Measurements from ENCODE around the gene CCPG1.
"Not testable (repeated sequence)": the region's sequence is repeated elsewhere in the genome, so short reads cannot be mapped to it uniquely, and the experiment has no call there.

The CCPG1 gene

DNA sequence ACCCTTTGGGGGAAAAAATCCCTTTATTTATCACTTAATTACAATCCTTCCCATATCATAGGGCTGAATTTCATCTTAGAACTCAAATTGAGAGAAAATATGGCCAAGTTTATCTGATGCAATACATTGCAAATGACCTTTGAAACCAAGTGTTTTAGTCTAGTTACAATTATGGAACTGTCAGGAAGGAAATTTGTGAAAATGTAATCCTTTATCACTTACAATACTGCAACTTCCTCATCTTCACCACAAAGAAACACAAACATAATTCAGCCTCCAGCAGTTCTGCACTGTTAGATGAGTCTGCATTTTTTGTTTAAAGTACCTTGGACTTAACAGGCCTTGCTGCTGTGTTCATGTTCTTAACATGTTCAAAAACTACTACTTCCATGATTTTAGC, 4.6 kb downstream of the CCPG1 start:
- Histone ChIP-seq H3K4me1 (ENCODE audit: control extremely low read depth in 1 of 4, control insufficient read depth in 4 of 4, insufficient read depth in 4 of 4, low read length in 3 of 4) (peaks cover 25 to 71% (median 43%) of the 10 kb centered on the region in 4 experiments), H3K27ac (ENCODE audit: insufficient read depth in 1 of 2, low read depth in 1 of 2, low read length in 2 of 2, poor library complexity in 1 of 2, severe bottlenecking in 2 of 2) (peak overlapping the region in 1 of 2 experiments; percentile 88), H3K36me3 (ENCODE audit: control insufficient read depth in 4 of 4, insufficient read depth in 4 of 4, low read length in 3 of 4) (peaks cover 0 to 2% (median 0%) of the 10 kb centered on the region in 4 experiments), H3K9me3 (ENCODE audit: control extremely low read depth in 1 of 5, control insufficient read depth in 4 of 5, insufficient read depth in 2 of 5, low read depth in 1 of 5, low read length in 4 of 5) (no peaks in the 10 kb centered on the region), H3K4me3 (ENCODE audit: control insufficient read depth in 1 of 7, extremely low read depth in 1 of 7, insufficient read depth in 4 of 7, low read depth in 2 of 7, low read length in 6 of 7) (peak overlapping the region in 3 of 7 experiments; percentile 8 to 44 (median 34)), H3K27me3 (replicated peaks in 2 of 5; ENCODE audit: control insufficient read depth in 4 of 5, insufficient read depth in 5 of 5, low read length in 4 of 5) (no peaks in the 10 kb centered on the region)
- ChIA-PET CTCF (interaction anchor here (1.4 kb wide), 1 partner anchor 30 kb away, joined by 5 read pairs; no protein-coding TSS in a partner anchor), POLR2A (no interaction called here)
- DNase-seq = peak; percentile 83 to 96 (median 92)

DNA sequence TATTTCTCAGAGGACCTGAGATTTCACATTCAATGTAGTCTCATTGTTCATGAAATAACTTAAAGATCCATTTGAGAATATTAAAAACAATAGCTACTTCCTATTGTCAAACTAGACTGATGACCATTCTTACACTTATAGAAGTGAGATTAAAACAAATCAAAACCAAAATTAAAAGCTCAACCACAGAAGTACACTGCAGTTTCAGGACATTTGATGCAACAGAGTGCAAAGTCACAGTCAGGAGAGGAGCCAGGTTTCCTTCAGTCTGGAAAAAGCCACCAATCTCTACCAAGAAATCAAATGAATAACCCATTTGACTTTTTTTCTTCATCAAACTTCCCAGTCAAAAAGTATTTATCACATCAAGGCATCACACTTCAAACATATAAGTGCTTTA, 5.5 kb downstream of the CCPG1 start:
- DNase-seq = peak in 2 of 3 donors; percentile 31 to 48
- Histone ChIP-seq H3K9me3 (ENCODE audit: control extremely low read depth in 1 of 5, control insufficient read depth in 4 of 5, insufficient read depth in 2 of 5, low read depth in 1 of 5, low read length in 4 of 5) (no peaks in the 10 kb centered on the region), H3K4me3 (ENCODE audit: control insufficient read depth in 1 of 7, extremely low read depth in 1 of 7, insufficient read depth in 4 of 7, low read depth in 2 of 7, low read length in 6 of 7) (peak overlapping the region in 4 of 7 experiments; percentile 33 to 44 (median 34)), H3K36me3 (ENCODE audit: control insufficient read depth in 4 of 4, insufficient read depth in 4 of 4, low read length in 3 of 4) (peaks cover 0 to 6% (median under 1%) of the 10 kb centered on the region in 4 experiments), H3K27me3 (replicated peaks in 2 of 5; ENCODE audit: control insufficient read depth in 4 of 5, insufficient read depth in 5 of 5, low read length in 4 of 5) (no peaks in the 10 kb centered on the region), H3K27ac (ENCODE audit: insufficient read depth in 1 of 2, low read depth in 1 of 2, low read length in 2 of 2, poor library complexity in 1 of 2, severe bottlenecking in 2 of 2) (peak overlapping the region in 1 of 2 experiments; percentile 88), H3K4me1 (ENCODE audit: control extremely low read depth in 1 of 4, control insufficient read depth in 4 of 4, insufficient read depth in 4 of 4, low read length in 3 of 4) (peaks cover 24 to 69% (median 43%) of the 10 kb centered on the region in 4 experiments)
- ChIA-PET POLR2A (no interaction called here), CTCF (interaction anchor here (0.9 to 2.0 kb wide), 4 partner anchors 10 to 33 kb away, joined by 3 to 7 read pairs (median 4); no protein-coding TSS in a partner anchor)

DNA sequence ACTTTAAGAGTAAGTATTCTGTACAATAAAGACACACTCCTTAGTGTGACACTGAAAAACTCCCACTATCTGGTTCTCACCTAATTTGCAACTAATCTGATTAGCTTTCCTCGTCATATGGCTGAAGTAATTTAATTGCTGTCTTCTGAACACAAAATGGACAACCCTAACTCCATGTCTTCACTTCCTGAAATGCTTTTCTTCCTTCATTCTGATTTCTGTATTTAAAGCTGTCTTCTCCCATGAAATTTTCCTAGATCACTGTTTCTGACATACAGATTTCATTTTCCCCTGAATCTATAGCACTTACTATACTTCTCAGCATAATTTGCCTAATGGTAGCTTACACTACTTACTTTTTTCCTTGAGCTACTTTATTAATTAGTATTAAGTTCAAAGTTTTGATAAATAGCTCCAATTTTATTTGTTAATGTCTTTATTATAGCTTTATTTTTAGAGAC, 6.3 kb downstream of the CCPG1 start:
- ChIA-PET CTCF (interaction anchor here (2.0 kb wide), 1 partner anchor 34 kb away, joined by 7 read pairs; no protein-coding TSS in a partner anchor), POLR2A (no interaction called here)
- Histone ChIP-seq H3K9me3 (ENCODE audit: control extremely low read depth in 1 of 5, control insufficient read depth in 4 of 5, insufficient read depth in 2 of 5, low read depth in 1 of 5, low read length in 4 of 5) (no peaks in the 10 kb centered on the region), H3K36me3 (ENCODE audit: control insufficient read depth in 4 of 4, insufficient read depth in 4 of 4, low read length in 3 of 4) (peaks cover 0 to 6% (median under 1%) of the 10 kb centered on the region in 4 experiments), H3K27me3 (replicated peaks in 2 of 5; ENCODE audit: control insufficient read depth in 4 of 5, insufficient read depth in 5 of 5, low read length in 4 of 5) (no peaks in the 10 kb centered on the region), H3K4me3 (ENCODE audit: control insufficient read depth in 1 of 7, extremely low read depth in 1 of 7, insufficient read depth in 4 of 7, low read depth in 2 of 7, low read length in 6 of 7) (no peak overlapping the region), H3K4me1 (ENCODE audit: control extremely low read depth in 1 of 4, control insufficient read depth in 4 of 4, insufficient read depth in 4 of 4, low read length in 3 of 4) (peaks cover 24 to 63% (median 38%) of the 10 kb centered on the region in 4 experiments), H3K27ac (ENCODE audit: insufficient read depth in 1 of 2, low read depth in 1 of 2, low read length in 2 of 2, poor library complexity in 1 of 2, severe bottlenecking in 2 of 2) (peak overlapping the region in 1 of 2 experiments; percentile 88)
- 100% methylated on average over 1 of the region's 1 CpG for WGBS (ENCODE audit: insufficient coverage)
- no peak for DNase-seq

DNA sequence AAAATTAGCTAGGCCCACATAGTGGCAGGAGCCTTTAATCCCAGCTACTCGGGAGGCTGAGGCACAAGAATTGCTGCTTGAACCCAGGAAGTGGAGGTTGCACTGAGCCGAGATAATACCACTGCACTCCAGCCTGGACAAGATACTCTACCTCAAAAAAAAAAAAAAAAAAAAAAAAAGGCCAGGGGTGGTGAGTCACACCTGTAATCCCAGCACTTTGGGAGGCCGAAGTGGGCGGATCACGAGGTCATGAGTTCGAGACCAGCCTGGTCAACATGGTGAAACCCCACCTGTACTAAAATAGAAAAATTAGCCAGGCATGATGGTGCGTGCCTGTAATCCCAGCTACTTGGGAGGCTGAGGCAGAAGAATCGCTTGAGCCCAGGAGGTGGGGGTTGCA, 8.1 kb downstream of the CCPG1 start:
- CTCF ChIA-PET; DNase-seq; POLR2A ChIA-PET; H3K36me3 ChIP-seq (ENCODE audit: control insufficient read depth in 4 of 4, insufficient read depth in 4 of 4, low read length in 3 of 4); H3K27ac ChIP-seq (ENCODE audit: insufficient read depth in 1 of 2, low read depth in 1 of 2, low read length in 2 of 2, poor library complexity in 1 of 2, severe bottlenecking in 2 of 2); H3K4me3 ChIP-seq (ENCODE audit: control insufficient read depth in 1 of 7, extremely low read depth in 1 of 7, insufficient read depth in 4 of 7, low read depth in 2 of 7, low read length in 6 of 7); H3K27me3 ChIP-seq (replicated peaks in 2 of 5; ENCODE audit: control insufficient read depth in 4 of 5, insufficient read depth in 5 of 5, low read length in 4 of 5); H3K9me3 ChIP-seq (ENCODE audit: control extremely low read depth in 1 of 5, control insufficient read depth in 4 of 5, insufficient read depth in 2 of 5, low read depth in 1 of 5, low read length in 4 of 5): not testable (repeated sequence)
- 100% methylated on average over 6 of the region's 8 CpGs for whole genome bisulfite sequencing (ENCODE audit: insufficient coverage)
- peaks cover 20 to 46% (median 32%) of the 10 kb centered on the region in 4 experiments for H3K4me1 ChIP-seq (ENCODE audit: control extremely low read depth in 1 of 4, control insufficient read depth in 4 of 4, insufficient read depth in 4 of 4, low read length in 3 of 4)

DNA sequence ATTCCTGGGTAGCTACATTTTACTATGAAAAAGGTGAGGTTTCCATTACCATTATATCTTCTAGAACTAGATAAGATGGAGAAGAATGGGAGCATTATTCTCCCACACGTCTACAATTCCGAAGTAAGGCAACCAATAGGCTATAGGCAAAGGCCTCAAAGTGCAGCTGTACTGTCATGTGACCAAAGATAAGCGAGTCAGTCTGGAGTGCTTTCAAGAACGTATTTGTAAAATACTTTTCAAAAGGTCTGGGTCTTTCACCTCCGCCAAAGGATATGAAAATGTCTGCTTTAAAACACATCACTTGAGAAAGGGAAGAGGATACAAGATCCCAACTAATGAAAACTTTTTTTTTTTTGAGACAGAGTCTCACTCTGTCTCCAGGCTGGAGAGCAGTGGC, 9.9 kb downstream of the CCPG1 start:
- no peak for DNase-seq
- ChIA-PET CTCF (interaction anchor here (4.1 kb wide), 1 partner anchor 10 kb away, joined by 16 read pairs; the partner anchor contains the start of genes CCPG1 and PIERCE2), POLR2A (interaction anchor here (0.6 kb wide), 1 partner anchor 41 kb away, joined by 6 read pairs; no protein-coding TSS in a partner anchor)
- peaks cover 8 to 27% (median 19%) of the 10 kb centered on the region in 4 experiments for H3K4me1 ChIP-seq (ENCODE audit: control extremely low read depth in 1 of 4, control insufficient read depth in 4 of 4, insufficient read depth in 4 of 4, low read length in 3 of 4)
- 100% methylated on average over 4 of the region's 5 CpGs for WGBS (ENCODE audit: insufficient coverage)
- H3K9me3 ChIP-seq (ENCODE audit: control extremely low read depth in 1 of 5, control insufficient read depth in 4 of 5, insufficient read depth in 2 of 5, low read depth in 1 of 5, low read length in 4 of 5) = peaks cover 0 to 13% (median 6%) of the 10 kb centered on the region in 5 experiments
- H3K27ac ChIP-seq (ENCODE audit: insufficient read depth in 1 of 2, low read depth in 1 of 2, low read length in 2 of 2, poor library complexity in 1 of 2, severe bottlenecking in 2 of 2) = peak overlapping the region in 1 of 2 experiments; percentile 25
- H3K27me3 ChIP-seq (replicated peaks in 2 of 5; ENCODE audit: control insufficient read depth in 4 of 5, insufficient read depth in 5 of 5, low read length in 4 of 5) = no peaks in the 10 kb centered on the region
- H3K36me3 ChIP-seq (ENCODE audit: control insufficient read depth in 4 of 4, insufficient read depth in 4 of 4, low read length in 3 of 4) = peaks cover 0 to 9% (median 7%) of the 10 kb centered on the region in 4 experiments
- no peak overlapping the region for H3K4me3 ChIP-seq (ENCODE audit: control insufficient read depth in 1 of 7, extremely low read depth in 1 of 7, insufficient read depth in 4 of 7, low read depth in 2 of 7, low read length in 6 of 7)

DNA sequence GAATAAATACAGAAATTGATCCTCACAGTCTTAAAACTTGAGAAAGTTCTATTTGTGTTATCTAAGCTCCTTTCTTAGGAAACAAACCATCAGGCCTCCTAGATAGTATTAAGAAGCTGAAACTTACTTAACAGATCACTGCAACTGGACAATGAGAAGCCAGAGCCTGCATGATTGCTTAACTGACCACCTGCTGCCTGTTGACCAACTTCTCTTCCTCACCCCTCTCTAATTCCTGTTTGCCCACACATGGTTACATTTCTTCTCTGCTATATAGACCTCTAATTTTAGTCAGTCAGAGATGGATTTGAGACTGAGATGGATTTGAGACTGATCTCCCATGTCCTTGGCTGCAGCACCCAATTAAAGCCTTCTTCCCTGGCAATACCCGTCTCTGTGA, 13.5 kb downstream of the CCPG1 start:
- WGBS (ENCODE audit: insufficient coverage) = no CpG with 5 or more reads among the region's 1 CpG
- no peak overlapping the region for H3K27ac ChIP-seq (ENCODE audit: insufficient read depth in 1 of 2, low read depth in 1 of 2, low read length in 2 of 2, poor library complexity in 1 of 2, severe bottlenecking in 2 of 2)
- no peak overlapping the region for H3K4me3 ChIP-seq (ENCODE audit: control insufficient read depth in 1 of 7, extremely low read depth in 1 of 7, insufficient read depth in 4 of 7, low read depth in 2 of 7, low read length in 6 of 7)
- CTCF ChIA-PET = interaction anchor here (4.1 kb wide), 1 partner anchor 13 kb away, joined by 16 read pairs; the partner anchor contains the start of genes CCPG1 and PIERCE2
- H3K9me3 ChIP-seq (ENCODE audit: control extremely low read depth in 1 of 5, control insufficient read depth in 4 of 5, insufficient read depth in 2 of 5, low read depth in 1 of 5, low read length in 4 of 5) = peaks cover 0 to 15% (median 6%) of the 10 kb centered on the region in 5 experiments
- POLR2A ChIA-PET = no interaction called here
- H3K4me1 ChIP-seq (ENCODE audit: control extremely low read depth in 1 of 4, control insufficient read depth in 4 of 4, insufficient read depth in 4 of 4, low read length in 3 of 4) = peaks cover 0 to 2% (median under 1%) of the 10 kb centered on the region in 4 experiments
- H3K36me3 ChIP-seq (ENCODE audit: control insufficient read depth in 4 of 4, insufficient read depth in 4 of 4, low read length in 3 of 4) = peaks cover 0 to 9% (median 7%) of the 10 kb centered on the region in 4 experiments
- DNase-seq = no peak
- no peaks in the 10 kb centered on the region for H3K27me3 ChIP-seq (replicated peaks in 2 of 5; ENCODE audit: control insufficient read depth in 4 of 5, insufficient read depth in 5 of 5, low read length in 4 of 5)

DNA sequence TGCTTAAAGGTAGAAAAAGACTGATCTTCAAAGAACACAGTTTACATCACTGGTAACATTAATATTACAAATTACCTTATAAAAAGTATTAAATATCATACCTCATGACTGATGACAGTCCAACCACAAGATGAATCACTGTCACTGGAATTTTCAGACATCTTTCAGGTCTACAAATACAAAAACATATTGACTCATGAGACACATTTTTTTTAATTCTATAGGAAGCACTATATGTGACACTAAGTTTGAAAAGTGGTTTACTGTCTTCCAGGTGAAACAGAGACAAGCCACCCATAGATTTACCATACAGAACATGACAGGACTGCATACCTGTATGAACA, 18.9 kb downstream of the CCPG1 start:
- CTCF ChIA-PET = interaction anchor here (0.6 kb wide), 1 partner anchor 48 kb away, joined by 3 read pairs; no protein-coding TSS in a partner anchor
- POLR2A ChIA-PET = no interaction called here
- no peaks in the 10 kb centered on the region for H3K27me3 ChIP-seq (replicated peaks in 2 of 5; ENCODE audit: control insufficient read depth in 4 of 5, insufficient read depth in 5 of 5, low read length in 4 of 5)
- peaks cover 3 to 25% (median 12%) of the 10 kb centered on the region in 4 experiments for H3K36me3 ChIP-seq (ENCODE audit: control insufficient read depth in 4 of 4, insufficient read depth in 4 of 4, low read length in 3 of 4)
- no peak overlapping the region for H3K4me3 ChIP-seq (ENCODE audit: control insufficient read depth in 1 of 7, extremely low read depth in 1 of 7, insufficient read depth in 4 of 7, low read depth in 2 of 7, low read length in 6 of 7)
- no peaks in the 10 kb centered on the region for H3K4me1 ChIP-seq (ENCODE audit: control extremely low read depth in 1 of 4, control insufficient read depth in 4 of 4, insufficient read depth in 4 of 4, low read length in 3 of 4)
- peak overlapping the region in 1 of 2 experiments; percentile 6 for H3K27ac ChIP-seq (ENCODE audit: insufficient read depth in 1 of 2, low read depth in 1 of 2, low read length in 2 of 2, poor library complexity in 1 of 2, severe bottlenecking in 2 of 2)
- DNase-seq = no peak
- peaks cover 0 to 7% (median 0%) of the 10 kb centered on the region in 5 experiments for H3K9me3 ChIP-seq (ENCODE audit: control extremely low read depth in 1 of 5, control insufficient read depth in 4 of 5, insufficient read depth in 2 of 5, low read depth in 1 of 5, low read length in 4 of 5)
